Vagina (tissue), 2 donors: Measurements from ENCODE around the gene SLC16A10.

Source experiments
- POLR2A ChIP-seq, 2 donors: fragments of 450-650 bp; IDR thresholded peaks; one replicate each; pipeline ENCODE4 v1.6.1; 2017; ENCODE audit warnings: antibody characterized with exemption in 2 of 2, mild to moderate bottlenecking in 2 of 2, moderate library complexity in 2 of 2
- POLR2AphosphoS5 ChIP-seq, 2 donors: sonication (generic); formaldehyde crosslinking; IDR thresholded peaks; one replicate each; pipeline ENCODE4 v1.9.0; 2017; ENCODE audit warnings: antibody characterized with exemption in 2 of 2, mild to moderate bottlenecking in 2 of 2, low read depth in 1 of 2; ENCODE audit not compliant: insufficient read depth in 1 of 2

- TF ChIP-seq POLR2A (IDR thresholded peaks at IDR 0.05) (no peak), POLR2AphosphoS5 (IDR thresholded peaks at IDR 0.05; ENCODE audit: insufficient read depth in 1 of 2, low read depth in 1 of 2) (no peak)
Measured at GRCh38 chr6:111072801-111073360, 14.4 kb upstream of the SLC16A10 start.
